C1 segment of cervical spinal cord (tissue), 14 donors: ENCODE measurements around the gene JPH2.

Source experiments
- DNase-seq, 14 donors: peaks; one replicate each; lab custom pipeline; 2025; lab: John Stamatoyannopoulos, UW

The JPH2 gene

DNA sequence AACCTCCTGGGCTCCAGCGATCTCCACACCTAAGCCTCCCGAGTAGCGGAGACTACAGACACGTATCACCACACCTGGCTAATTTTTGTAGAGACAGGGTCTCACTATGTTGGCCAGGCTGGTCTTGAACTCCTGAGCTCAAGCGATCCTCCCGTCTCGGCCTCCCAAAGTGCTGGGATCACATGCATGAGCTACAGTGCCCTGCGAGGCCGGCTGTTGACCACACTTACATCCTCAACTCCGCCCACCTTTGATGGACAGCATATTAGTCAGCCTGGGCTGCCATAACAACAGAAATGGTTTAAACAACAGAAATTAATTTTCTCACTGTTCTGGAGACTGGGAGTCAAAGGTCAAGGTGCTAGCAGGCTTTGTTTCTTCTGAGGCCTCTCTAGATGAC, 107.7 kb downstream of the JPH2 start:
- no peak for DNase-seq

DNA sequence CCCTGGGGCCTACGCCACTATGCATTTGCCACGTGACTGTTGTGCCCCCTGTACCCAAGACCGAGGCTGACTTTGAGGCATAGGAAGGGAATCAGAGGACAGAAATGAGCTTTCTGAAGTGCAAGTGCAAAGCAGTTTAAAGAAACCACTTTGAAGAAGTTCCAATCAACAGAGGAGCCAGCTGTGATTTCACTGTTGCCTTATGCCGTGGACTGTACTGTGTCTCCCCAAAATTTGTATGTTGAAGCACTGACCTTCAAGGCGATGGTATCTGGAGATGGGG, 111.1 kb downstream of the JPH2 start:
- DNase-seq = no peak

DNA sequence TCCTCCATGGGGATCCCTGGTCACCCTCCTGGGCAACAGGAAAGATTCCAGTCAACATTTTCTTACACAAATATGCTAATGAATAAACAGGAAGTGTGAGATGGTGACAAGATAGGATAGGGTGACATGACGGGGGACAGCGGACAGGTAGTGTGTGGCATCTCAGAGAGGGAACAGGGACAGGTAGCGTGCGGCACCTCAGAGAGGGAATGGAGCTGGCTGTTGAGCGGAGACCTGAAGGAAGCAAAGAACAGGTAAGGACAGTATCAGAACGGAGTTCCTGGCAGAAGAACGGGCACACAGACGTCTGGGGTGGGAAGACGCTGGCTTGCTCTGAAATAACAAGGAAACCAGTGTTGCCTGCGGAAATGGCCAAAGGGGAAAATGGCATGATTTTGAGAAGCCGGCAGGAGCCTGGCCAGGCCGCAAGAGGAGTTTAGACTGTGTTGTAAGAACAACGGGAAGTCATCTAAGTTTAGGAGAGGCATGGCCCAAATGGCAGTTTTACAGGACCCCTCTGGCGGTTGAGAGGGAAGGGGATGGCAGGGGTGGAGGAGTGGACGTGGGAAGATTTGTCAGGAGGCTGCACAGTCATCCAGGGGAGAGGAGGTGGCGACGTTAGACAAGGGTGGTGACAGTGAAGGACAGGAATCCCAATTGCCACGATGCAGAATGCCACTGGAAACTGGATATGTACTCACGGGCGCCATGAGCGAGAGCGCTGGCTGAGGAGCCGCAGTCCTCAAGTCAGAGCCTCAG, 111.6 kb downstream of the JPH2 start:
- no peak for DNase-seq

DNA sequence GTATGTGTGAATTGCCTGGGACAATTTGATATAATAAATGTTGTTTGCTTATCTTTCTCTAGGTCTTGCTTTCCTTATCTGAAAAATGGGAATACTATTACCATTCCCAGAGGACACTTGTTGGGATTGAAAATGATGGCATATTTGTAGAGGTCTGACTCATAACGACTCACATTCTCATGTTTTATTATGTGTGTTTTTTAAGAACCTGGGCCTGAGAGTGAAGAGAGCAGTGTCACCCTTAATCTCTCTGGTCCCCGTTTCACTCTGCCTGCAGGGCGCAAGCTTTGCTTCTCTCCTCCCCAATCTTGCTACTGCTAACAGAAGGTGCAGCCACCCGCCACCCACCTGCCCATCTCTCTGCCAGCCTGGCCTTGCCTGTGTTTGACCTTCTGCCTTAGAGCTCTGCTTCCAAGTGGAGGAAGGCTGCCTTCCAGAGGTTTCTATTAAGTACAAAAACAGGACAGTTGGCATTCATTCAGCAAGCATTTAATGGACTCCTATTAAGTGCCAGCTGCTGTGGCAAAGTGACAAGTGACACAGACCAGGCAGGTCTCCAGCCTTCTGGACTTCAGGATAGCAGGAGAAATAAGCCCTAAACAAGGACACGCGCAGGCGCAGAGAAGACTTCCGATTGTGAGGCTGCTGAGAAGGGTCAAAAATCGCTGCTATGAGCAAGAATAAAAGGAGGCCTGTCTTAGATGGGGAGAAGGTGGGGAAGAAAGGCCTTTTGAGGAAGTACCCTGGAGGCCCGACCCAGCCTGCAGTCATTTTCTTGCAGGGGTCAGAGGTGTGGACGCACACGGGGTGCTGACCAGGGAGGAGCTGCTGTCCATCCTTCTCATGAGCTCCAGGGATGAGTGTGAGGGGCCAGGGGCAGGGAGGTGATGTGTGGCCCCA, 112.5 kb downstream of the JPH2 start:
- DNase-seq = peak in 4 of 14 donors; percentile 14 to 49 (median 40)

DNA sequence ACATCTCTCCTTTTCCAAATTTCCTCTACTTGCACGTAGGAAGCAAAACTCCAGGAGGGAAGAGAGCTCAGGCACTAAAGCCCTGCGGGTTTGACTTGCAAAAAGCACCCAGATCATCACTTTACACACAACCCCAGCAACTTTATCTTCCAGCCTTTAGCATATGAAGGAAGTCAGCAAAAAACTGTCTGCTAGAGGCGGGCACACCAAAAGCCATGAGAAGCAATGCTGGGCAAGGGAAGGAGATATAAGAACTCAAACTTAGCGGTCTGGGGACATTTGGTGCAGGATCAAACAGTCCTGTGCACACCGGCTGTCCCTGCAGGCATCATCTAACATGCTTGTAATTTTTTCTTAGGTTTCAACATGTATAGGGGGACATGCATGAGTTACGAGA, 113.3 kb downstream of the JPH2 start:
- DNase-seq = no peak

DNA sequence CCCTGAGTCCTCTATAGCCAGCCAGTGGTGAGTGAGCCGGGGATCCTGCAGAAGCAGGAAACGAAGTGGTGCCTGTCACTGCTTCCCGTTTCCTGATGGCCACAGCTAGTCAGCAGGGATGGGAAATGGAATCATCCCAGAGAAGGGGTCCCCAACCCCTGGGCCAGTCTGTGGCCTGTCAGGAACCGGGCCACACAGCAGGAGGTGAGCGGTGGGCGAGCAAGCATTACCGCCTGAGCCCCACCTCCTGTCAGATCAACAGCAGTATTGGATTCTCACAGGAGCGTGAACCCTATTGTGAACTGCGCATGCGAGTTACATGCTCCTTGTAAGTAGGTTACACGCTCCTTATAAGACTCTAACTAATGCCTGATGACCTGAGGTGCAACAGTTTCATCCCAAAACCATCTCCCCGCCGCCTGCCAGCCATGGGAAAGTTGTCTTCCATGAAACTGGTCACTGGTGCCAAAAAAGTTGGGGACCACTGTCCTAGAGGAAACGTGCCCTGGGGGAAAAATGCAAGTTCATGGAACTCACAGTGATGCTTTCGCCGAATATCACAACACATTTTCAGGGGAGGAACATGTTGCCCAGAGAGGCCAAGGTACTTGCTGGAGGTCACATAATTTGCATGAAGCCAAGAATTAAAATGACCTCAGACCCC, 113.8 kb downstream of the JPH2 start:
- no peak for DNase-seq

DNA sequence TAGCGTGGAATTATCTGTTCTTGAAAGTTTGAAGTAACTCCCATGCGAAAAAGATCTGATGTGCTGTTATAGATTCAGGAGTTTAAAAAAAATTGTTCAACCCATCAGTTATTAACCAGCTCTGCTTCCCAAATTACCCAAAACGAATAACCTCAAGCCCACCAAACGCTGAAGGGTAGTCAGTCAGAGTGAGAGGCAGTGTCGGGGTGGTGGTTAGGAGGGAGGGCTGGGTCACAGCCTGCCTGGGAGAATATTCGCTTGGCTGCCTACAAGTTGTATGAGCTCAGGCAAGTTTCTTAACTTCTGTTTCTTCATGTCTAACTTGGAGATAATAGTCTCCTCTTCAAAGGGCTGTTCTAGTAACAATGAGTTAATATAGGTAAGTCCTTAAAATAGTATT, 114.6 kb downstream of the JPH2 start:
- DNase-seq = no peak

DNA sequence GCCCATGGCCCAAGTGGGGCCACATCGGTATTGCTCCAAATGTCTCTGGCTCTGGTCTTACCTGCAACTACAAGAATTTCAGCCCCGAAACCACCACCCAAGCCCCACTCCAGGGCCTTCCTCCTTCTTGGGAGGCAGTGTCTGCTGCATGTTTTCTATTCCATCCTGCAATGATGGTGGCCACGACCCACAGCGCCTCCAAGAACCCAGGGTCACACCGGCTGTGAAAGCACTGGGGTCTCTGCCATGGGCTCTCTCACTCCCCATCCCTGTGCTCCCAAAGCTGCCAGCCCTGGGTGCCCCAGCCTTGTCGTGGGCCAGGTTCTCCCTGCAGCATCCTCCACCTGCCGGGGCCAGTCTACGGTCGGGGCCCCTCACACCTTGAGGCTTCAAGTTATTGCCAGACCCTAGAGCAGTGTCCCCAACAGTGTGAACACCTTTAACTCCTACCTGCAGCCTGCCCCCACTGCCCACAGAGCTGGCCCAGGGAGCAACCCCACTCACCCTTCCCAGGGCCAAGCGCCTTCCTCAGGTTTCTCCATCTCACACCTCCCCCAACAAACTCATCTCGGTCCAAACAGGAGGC, 115.4 kb downstream of the JPH2 start:
- DNase-seq = no peak

DNA sequence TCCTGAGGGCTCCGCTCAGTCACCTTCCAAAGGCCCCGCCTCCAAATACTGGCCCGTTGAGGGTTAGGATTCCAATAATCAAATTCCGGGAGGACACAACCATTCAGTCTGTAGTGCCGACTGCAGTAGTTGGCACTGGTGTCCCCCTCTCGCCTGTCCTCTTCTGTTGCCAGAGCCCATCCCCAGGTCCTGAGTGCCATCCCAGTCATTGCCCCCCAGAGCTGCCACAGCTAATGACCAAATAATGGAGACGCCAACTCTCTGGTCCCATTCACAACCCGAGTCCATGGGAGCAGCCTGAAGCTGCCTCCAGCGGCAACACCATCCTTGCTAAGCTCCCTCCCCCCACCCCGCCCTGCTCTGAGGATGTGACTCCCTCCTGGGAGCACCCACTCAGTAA, 115.9 kb downstream of the JPH2 start:
- DNase-seq = no peak

DNA sequence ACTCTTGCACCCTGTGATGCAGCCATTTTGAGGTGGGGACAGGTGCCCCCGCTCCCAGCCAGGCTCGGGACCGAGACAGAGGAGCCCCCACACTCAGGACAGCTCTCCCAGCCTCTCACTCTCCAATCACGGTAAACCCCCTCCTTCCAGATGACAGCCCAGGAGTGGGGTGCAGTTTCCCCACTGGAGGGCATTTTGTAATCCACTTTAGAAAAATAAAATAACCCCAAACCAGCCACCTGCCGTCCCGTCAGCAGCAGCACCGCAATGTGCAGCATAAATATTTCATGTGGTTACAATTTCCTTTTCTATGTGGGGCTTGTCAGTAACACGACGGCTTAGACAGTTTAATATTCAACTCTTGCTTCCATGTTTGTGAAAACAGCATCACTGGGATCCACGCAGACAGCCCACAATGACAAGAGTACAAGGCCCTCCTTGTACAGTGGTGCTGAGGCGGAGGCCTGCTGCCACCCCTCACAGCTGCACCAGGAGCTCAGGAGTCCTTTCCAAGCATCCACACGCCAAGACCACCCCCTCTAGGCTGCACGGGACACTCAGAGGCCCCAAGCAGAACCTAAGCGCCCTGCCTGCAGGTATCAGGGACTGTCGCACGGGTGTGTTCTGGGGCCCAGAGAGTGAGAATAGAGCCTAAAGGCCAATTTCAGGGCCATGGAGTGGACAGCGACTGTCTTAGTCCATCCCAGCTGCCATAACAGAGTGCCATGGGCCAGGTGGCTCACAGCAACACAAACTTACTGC, 116.7 kb downstream of the JPH2 start:
- DNase-seq = peak in 5 of 14 donors; percentile 11 to 47 (median 18)

DNA sequence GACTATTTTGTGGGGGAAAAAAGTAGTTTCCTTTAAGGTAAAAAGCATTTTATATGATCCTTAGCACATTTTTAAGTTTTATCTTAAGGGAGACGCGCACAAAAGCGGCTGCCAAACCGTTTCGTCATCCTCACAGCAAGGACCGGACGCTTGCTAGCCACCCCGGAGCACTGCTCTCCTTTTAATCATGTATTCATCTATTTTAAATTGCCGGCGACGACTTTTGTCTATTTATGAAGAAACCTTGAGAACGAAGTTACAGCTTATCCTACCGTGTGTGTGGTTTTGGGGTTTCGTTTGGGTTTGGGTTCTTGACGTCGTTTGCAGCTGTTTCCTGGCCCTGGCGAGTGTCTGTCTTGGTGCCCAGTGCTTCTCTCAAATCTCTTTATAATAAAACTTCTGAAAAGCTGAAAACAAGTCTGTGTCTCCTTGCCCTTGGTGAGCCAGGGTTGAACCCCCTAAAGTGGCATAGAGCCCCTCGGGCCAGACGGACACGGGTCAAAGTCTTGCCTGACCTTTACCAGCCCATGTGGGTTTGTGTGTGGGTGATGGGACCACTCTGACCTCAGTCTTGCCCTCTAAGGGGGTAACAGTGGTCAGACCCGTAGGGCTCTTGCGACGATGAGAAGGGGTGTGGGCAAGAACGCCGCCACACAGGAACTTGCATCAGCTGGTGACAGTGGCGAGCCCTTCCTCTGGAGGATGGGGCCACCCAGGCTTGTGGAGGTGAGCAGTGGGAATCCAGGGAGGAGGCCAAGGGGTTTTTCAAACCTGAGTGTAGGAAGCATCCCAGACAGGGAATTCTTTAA, 117.6 kb downstream of the JPH2 start:
- DNase-seq = no peak

DNA sequence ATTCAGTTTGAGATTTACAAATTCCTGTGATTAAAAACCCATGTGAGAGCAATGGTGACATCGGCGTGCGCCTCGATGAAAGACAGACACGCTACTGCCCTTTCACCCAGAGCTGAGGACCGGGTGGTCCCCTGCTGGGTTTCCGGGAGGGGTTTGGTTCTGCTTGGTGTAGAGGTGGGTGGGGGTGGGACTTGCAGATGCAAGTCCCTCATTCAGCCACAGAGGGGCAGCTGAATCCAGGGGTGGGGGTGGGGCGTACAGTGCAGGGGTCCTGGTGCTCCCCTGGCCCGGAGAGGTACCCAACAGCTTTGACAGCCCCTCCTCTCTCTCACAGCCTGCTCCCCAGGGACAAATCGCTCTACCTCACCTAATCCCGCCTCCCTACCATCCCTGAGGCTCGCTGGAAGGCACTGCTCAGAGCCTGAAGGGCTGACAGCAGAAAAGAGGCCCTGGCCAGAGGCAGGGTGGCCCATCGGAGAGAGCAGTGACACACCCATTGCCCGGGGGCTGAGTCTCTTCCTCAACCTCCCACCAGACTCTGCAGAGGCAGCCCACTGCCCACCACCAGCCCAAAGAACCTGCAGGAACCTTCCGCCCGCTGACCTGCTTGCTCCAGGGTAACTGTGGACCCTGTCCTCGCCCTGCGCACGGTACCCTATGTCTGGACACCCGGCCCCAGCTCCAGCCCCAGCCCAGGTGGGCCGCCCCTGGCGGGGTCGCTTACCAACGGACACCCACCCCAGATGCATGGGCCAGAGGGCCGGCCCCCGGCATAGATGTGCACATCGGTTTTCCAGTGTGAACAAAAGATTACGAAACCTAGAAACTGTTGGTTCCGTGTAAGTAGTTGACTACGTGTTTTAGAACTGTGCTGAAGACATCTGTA, 118.4 kb downstream of the JPH2 start:
- no peak for DNase-seq

DNA sequence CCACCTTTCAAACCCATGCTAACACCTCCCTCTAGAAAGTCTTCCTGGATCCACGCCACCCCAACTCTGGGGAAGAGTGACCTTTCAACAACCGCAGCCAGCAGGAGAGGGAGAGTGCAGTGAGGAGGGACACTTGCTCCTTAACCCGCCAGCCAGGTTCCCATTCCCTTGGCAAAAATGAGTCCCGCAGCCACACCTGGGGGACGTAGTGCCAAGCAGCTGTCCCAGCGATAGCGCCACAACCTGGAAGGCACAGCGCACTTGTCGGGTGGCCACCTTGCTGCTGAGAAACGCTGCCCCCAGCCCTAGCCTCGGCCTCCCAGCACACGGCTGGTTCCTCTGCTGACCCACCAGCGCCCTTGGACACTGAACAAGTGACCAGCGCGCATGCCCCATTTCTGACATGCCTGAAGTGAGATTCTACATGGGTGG, 119.3 kb downstream of the JPH2 start:
- no peak for DNase-seq

DNA sequence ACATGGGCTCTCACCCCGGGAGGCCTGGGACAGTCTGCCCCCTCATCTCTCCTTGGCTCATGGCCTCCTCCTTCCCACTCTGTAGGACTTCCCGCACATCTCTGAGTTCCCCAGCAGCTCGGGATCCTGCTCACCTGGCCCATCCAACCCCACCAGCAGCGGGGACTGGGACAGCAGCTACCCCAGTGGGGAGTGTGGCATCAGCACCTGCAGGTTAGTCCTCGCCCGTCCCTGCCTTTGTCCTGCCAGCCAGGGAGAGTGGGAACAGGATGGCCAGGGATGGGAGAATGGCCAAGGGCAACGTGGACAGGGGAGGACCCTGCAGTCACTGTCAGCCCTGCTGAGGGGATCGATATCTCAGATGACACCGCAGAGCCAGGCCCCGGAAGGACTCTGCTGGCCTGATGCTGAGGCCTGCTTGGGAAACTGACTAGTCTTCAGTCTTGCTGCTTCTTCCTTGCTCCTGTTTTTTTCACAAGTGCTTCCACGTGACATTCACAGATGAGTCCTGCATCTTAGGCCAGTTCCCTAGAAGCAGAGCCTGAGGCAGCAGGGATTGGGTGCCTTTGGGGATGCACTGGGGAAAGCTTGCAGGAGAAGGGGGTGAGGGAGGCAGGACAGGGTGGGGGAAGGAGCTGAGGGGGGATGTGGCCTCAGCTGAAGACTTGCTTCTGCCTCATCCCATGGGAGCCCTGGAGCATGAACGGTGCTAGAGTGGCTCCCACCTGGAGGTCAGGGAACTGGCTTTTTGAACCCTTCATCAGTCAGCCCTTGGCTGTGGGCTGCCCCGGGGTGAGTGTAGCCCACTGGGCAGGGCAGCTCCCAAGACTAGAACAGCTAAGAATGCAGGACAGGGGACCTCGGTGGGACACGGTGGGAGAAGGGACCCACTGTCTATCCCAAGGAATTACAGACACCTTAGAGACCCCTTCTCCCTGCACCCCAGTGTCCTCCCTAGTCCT, 120.1 kb downstream of the JPH2 start:
- no peak for DNase-seq

DNA sequence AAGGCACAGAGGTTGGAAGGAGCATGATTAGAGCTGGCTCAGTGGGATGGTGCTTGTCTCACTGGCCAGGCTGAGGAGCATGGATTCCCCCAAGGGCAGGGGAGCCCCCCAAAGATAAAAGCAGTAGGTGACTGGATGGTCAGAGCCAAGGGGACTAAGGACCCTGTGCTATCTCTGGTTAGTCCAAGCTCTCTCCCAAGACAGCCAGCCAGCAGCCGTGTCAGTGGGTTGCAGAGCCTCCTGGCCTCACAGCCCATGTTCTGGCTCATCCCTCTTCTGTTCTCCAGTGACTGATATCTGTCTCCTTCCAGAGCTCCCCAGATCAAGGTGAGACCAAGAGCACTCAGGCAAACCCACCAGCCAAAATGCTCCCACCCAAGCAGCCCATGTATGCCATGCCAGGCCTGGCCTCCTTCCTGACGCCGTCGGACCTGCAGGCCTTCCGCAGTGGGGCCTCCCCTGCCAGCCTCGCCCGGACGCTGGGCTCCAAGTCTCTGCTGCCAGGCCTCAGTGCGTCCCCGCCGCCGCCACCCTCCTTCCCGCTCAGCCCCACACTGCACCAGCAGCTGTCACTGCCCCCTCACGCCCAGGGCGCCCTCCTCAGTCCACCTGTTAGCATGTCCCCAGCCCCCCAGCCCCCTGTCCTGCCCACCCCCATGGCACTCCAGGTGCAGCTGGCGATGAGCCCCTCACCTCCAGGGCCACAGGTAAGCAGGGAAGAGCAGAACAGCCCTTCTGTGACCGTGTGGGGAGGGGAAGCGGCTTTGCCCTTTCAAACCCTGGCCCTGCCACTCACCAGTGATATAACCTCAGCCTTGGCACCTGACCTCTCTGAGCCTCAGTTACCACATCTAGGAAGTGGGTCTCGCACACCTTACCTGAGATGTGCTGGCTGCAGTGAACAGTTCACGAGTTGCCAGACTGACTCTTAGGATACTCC, 121.3 kb downstream of the JPH2 start:
- DNase-seq = no peak

DNA sequence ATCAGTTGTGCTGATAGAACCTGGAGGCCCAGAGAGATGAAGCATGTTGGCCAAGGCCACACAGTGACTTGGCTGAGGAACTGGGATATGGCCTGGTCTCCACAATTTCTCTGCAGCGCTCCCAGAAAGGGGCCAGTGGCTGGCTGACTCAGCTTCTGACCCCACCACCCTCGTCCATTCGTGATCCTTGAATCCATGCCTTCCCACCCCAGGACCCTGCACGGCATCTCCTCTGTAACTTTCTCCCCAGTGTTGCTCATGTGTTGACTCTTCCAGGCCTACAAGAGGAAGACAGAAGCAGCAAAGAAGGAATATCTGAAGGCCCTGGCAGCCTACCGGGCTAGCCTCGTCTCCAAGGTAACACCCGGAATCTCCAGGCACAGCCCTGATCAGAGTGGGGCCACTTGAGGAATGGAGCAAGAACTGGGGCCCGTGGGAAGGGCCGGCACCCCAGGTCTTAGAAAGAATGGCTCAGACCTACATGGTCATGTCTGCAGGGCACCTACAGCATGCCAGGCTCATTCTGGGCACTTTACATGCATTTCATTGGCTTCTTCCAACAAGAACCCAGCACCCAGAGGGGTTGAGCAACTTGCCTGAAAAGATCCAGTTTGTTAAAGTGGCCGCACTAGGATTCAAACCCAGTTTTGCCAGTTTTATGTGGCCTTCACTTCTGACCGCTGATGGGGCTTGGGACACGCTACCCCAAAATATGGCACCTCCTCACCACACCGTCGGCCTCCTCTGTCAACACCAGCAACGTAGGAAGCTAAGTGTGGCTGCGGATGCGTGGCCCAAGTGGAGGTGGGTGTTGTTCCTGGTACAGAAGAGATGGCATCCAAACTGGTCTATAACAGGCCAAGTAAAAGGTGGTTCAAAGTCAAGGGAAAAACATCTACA, 122.2 kb downstream of the JPH2 start:
- DNase-seq = no peak
